ENCODE measurements around the gene UBE2D2.
"Not testable (repeated sequence)": the region's sequence is repeated elsewhere in the genome, so short reads cannot be mapped to it uniquely, and the experiment has no call there.

The UBE2D2 gene

DNA sequence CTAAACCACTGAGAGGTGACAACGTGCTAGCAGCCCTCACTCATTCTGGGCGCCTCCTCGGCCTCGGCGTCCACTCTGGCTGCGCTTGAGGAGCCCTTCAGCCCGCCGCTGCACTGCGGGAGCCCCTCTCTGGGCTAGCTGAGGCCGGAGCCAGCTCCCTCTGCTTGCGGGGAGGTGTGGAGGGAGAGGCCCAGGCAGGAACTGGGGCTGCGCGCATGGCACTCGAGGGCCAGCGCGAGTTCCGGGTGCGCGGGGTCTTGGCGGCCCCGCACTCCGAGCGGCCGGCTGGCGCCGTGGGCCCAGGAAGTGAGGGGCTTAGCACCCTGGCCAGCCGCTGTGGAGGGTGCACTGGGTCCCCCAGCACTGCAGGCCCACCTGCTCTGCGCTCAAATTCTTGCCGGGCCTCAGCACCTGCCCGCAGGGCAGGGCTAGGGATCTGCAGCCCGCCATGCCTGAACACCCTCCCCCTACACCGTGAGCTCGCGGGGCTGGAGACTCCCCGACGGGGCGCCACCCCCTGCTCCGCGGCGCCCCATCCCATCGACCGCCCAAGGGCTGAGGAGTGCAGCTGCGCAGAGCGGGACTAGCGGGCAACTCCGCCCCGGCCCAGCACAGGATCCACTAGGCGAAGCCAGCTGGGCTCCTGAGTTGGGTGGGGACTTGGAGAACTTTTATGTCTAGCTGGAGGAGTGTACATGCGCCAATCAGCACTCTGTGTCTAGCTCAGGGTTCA is 11.8 kb upstream of the UBE2D2 start:
- DNase-seq (ENCODE audit: low spot score) = no peak

DNA sequence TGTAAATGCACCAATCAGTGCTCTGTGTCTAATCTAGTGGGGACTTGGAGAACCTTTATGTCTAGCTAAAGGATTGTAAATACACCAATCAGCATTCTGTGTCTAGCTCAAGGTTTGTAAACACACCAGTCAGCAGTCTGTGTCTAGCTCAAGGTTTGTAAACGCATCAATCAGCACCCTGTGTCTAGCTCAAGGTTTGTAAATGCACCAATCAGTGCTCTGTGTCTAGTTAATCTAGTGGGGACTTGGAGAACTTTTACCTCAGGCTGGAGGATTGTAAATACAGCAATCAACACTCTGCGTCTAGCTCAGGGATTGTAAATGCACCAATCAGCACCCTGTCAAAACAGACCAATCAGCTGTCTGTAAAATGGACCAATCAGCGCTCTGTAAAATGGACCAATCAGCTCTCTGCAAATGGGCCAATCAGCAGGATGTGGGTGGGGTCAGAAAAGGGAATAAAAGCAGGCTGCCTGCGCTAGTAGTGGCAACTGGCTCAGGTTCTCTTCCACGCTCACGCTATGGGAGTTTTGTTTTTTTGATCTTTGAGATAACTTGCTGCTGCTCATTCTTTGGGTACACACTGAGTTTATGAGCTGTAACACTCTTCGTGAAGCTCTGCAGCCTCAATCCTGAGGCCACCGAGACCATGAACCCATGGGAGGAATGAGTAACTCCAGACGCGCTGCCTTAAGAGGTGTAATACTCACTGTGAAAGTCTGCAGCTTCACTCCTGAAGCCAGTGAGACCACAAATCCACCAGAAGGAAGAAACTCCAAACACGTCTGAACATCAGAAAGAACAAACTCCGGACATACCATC is 10.9 kb upstream of the UBE2D2 start:
- not testable (repeated sequence) for DNase-seq (ENCODE audit: low spot score)

DNA sequence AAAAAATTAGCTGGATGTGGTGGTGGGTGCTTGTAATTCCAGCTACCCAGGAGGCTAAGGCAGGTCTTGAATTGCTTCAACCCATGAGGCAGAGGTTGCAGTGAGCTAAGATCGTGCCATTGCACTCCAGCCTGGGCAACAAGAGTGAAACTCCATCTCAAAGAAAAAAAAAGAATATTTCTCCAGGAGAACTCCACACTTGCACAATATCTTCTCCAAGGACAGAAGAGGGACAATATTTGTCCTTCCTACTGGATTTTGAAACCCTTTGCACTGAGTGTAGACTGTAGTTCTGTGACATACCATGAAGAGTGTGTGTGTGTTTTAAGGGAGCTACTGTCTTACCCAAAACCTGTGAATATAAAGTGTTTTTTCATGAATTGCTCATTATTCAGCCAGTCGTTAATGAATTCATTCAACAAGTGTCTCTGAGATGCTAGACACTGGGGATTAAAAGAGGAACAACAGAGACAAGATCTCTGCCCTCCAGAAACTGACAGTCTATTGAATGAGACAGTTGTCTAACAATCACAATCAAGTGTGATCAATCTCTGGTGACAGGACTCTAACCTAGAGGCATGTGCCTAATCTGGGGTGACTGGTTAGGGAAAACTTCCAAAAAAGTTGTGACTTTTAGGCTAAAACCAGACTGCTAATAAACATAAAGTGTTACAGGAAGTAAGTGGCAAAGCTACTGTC is 9.8 kb upstream of the UBE2D2 start:
- DNase-seq (ENCODE audit: low spot score) = no peak

GRCh38 chr5:139552893-139553575 is 8.1 kb upstream of the UBE2D2 start:
- no peak for DNase-seq (ENCODE audit: low spot score)

GRCh38 chr5:139554264-139554663 is 6.9 kb upstream of the UBE2D2 start:
- DNase-seq (ENCODE audit: low spot score) = no peak

DNA sequence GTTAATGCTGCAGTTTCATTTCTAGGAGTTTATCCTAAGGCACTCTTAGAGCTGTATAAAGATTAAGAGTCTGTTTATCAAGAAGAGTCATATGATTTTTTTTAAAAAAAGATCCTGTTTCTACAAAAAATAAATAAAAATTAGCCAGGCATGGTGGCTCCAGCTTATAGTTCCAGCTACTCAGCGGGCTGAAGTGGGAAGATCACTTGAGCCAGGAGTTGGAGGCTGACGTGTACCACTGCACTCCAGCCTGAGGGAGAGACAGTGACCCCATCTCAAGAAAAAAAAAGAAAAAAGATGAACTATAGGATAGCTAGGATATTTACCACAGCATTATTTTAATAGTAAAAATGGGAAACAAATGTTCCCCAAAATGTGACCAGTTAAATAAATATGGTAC is 3.3 kb upstream of the UBE2D2 start:
- no peak for DNase-seq (ENCODE audit: low spot score)

DNA sequence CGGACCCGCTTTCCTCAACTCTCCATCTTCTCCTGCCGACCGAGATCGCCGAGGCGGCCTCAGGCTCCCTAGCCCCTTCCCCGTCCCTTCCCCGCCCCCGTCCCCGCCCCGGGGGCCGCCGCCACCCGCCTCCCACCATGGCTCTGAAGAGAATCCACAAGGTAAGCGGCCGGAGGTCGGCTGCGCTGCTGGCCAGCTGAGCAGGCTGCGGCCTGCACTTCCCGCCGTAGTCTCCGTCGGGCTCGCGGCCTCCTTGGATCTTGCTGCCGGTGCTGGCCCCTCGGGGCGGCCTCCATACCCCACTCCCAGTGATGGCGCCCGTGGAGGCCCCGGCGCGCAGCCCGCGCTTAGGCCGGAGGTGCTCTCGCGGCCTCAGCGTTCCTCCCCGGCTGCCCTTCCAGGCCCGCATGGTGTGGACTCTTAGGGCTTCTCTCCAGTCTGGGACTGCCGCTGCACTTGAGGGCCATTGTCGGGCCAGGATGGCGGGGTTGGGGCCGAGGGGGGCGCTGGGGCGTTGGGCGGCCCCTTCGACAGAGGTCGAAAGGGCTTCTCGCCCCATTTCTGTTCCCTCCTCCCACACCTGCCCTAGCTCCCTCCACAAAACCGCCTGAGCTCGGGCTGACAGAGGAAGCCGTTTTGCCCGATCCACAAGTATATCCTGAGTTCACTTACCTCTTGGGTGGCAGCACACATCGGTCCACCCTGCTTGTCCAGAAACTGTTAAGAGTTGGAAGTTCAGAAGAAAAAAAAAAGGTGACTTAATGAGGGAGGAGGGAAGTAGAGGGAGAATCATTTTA is 714 bp downstream of the UBE2D2 start:
- DNase-seq (ENCODE audit: low spot score) = peak; percentile 70

DNA sequence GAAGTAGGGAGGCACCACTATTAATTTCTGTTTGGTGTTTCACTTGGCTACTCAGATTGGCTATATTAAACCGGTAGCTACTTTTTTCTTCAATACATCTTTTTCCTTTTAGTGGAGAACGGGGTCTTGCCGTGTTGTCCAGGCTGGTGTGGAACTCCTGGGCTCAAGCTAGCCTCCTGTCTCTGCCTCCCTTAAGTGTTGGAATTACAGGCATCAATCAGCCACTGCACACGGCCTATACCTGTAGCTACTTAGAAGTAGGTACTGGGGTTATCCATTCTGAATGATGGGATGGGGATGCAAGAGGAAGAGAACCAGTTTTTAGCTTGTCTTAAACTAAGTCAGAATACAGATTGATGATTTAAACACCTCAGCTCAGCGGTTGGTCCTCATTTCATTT is 1.7 kb downstream of the UBE2D2 start:
- DNase-seq (ENCODE audit: low spot score) = no peak

- DNase-seq (ENCODE audit: low spot score) = no peak
These were observed 4.5 kb downstream of the UBE2D2 start for GRCh38 chr5:139565411-139566305.

GRCh38 chr5:139566611-139567010 is 5.5 kb downstream of the UBE2D2 start:
- no peak for DNase-seq (ENCODE audit: low spot score)

- DNase-seq (ENCODE audit: low spot score) = peak; percentile 35
These were observed 8.3 kb downstream of the UBE2D2 start for GRCh38 chr5:139569270-139569955.

GRCh38 chr5:139571543-139571942 is 10.4 kb downstream of the UBE2D2 start:
- DNase-seq (ENCODE audit: low spot score) = no peak

- DNase-seq (ENCODE audit: low spot score) = no peak
These were observed 10.8 kb downstream of the UBE2D2 start for GRCh38 chr5:139571966-139572365.

- peak; percentile 27 for DNase-seq (ENCODE audit: low spot score)
These were observed 13.6 kb downstream of the UBE2D2 start for GRCh38 chr5:139574641-139575312.

- DNase-seq (ENCODE audit: low spot score) = no peak
These were observed 14.1 kb downstream of the UBE2D2 start for GRCh38 chr5:139575313-139575646.

DNA sequence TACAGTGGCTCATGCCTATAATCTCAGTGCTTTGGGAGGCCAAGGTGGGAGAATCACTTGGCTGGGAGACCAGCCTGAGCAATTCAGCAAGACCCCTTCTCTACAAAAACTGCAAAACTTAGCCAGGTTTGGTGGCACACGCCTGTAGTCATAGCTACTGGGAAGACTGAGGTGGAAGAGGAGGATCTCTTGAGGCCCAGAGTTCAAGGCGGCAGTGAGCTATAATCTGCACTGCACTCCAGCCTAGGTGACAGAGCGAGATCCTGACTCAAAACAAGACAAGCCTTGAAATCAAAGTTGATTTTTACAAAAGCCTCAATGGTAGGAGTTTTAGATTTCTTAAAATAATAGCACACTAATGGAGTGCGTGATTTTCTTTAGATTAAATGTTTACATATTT is 14.6 kb downstream of the UBE2D2 start:
- DNase-seq (ENCODE audit: low spot score) = no peak

DNA sequence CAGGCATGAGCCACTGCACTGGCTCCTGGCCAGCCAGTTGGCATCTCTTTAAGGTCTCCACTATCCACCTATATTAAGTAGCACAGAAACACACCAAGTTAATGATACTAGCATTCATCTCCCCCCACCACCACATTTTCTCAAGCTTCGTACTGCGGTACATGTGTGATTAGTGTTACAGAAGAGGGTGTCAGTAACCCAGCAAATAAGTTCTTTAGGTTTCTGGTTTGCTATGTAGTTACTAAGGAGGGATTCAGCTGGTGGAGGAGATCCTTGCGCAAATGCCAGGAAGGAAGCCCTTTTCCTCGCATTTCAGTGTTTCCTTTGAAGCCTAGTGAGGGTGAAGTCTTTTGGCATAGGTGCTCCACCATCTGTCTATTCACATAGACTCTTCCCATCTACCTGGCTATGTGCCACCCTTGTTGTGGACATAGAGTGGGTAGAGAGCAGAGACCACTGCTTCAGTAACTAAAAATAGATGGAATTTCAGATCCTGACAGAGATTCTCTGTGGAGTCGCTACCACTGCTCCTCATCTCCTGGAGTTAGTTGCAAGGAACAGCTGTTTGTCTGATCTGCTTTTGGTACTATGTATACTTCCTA is 16.7 kb downstream of the UBE2D2 start:
- no peak for DNase-seq (ENCODE audit: low spot score)

DNA sequence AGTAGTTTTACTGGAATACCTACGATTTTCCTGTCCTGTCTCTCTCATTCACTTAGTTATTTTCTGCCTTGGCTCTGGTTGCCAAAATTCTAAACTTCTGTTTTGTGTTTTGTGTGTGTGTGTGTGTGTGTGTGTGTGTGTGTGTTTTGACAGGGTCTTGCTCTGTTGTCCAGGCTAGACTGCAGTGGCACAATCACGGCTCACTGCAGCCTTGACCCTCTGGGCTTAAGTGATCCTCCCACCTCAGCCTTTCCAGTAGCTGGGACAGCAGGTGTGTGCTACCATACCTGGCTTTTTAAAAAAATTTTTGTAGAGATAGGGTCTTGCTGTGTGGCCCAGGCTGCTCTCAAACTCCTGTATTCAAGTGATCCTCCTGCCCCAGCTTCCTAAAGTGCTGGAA is 17.2 kb downstream of the UBE2D2 start:
- DNase-seq (ENCODE audit: low spot score) = no peak

GRCh38 chr5:139582181-139582580 is 21.0 kb downstream of the UBE2D2 start:
- DNase-seq (ENCODE audit: low spot score) = not testable (repeated sequence)

Measured in AG08396 (cell line).